Heart right ventricle (tissue), 16 donors: ENCODE results near the gene PTPRE. TPM values are rescaled to one million over a fixed set of nuclear protein-coding genes. Genes with fewer than 3 reads are reported as not detected.

Experiments
- ATAC-seq, 8 donors: fragments of 200-7000 bp; cut with Tn5 transposase; one replicate each; pipeline ENCODE4 v1.9.1; 2020; ENCODE audit warnings: mild to moderate bottlenecking in 8 of 8, moderate library complexity in 8 of 8, moderate number of reproducible peaks in 1 of 8
- DNase-seq, 2 donors: peaks; one replicate each; pipeline ENCODE4 v3.0.0-alpha.2; 2020
- H3K27ac ChIP-seq, 10 donors: fragments of 200-600 bp; sonication (generic) in 2 of 10; one replicate each; pipeline versions ENCODE4 v1.5.0 to v1.8.0; 2020 to 2022; ENCODE audit warnings: mild to moderate bottlenecking in 3 of 10
- H3K27me3 ChIP-seq, 7 donors: fragments of 200-600 bp; one replicate each; pipeline ENCODE4 v1.8.0; 2021 to 2022; ENCODE audit warnings: mild to moderate bottlenecking in 2 of 7
- H3K36me3 ChIP-seq, 9 donors: fragments of 200-600 bp; sonication (generic) in 1 of 9; one replicate each; pipeline versions ENCODE4 v1.5.0 to v1.8.0; 2020 to 2022; ENCODE audit warnings: mild to moderate bottlenecking in 2 of 9
- H3K4me1 ChIP-seq, 9 donors: fragments of 200-600 bp; sonication (generic) in 1 of 9; one replicate each; pipeline versions ENCODE4 v1.5.0 to v1.8.0; 2020 to 2022; ENCODE audit warnings: mild to moderate bottlenecking in 4 of 9
- H3K4me3 ChIP-seq, 10 donors: fragments of 200-600 bp; sonication (generic) in 2 of 10; one replicate each; pipeline versions ENCODE4 v1.5.0 to v1.8.0; 2020 to 2022; ENCODE audit warnings: mild to moderate bottlenecking in 7 of 10, moderate library complexity in 2 of 10
- H3K9me3 ChIP-seq, 11 donors: fragments of 200-600 bp in 10 of 11; sonication (generic) in 2 of 11; one replicate each; pipeline versions ENCODE4 v1.5.0 to v1.8.0; 2013 to 2022; ENCODE audit warnings: mild to moderate bottlenecking in 2 of 11, control low read depth in 1 of 11, moderate library complexity in 1 of 11
- WGBS, 2 donors: extraction: QIAGEN DNeasy Blood & Tissue Kit; methylation state at CpG; one replicate each; pipeline ENCODE4 v1.1.7; 2013; ENCODE audit warnings: inconsistent platforms in 1 of 2; 5-methylcytosine and 5-hydroxymethylcytosine counted together
- intact Hi-C, 10 donors: fragments of 100-400 bp; cut with DNase I; formaldehyde crosslinking; loops; one replicate each; pipeline versions ENCODE4 v1.11.1 to v1.14.2; 2022
- polyA plus RNA-seq, 2 donors: library from polyadenylated mRNA; stranded (reverse); fragments of 200-250 nt; gene quantifications; one replicate each; pipeline ENCODE4 v1.2.3, GENCODE V29; 2013
- total RNA-seq, 10 donors: library from RNA; stranded (reverse); fragmentation: NEBNext Ultra II Directional in 3 of 10; extraction: Animal tissue kit (Norgen Biotek cat#: 25700) in 3 of 10; gene quantifications; one replicate each; pipeline versions ENCODE4 v1.2.1 to v1.2.4, GENCODE V29; 2021 to 2023
- TF ChIP-seq, protein P1 (sequence below), 9 donors: fragments of 200-600 bp; sonication (generic) in 2 of 9; IDR thresholded peaks; one replicate each; pipeline versions ENCODE4 v1.5.0 to v1.8.0; 2021 to 2022; ENCODE audit warnings: antibody characterized with exemption in 9 of 9, mild to moderate bottlenecking in 5 of 9, moderate library complexity in 1 of 9
- donor health status: Arrhythmogenic right ventricular cardiomyopathy.
- donor health status: ischemic (EF 13 %, LVEDD 7.1; RV severe dilation, severe dysfunction).
- donor health status: healthy with polysubstance abuse.
- donor health status: DM: no; HTN: yes; CAD: no.
- donor health status: DM: no; HTN: no; CAD: no.
- donor health status: ischemic (EF 25% LVEDD 6.9; RV normal size, moderate dysfunction).
- donor health status: ischemic (EF 25% LVEDD 5.7; RV mildly dilated, moderate dysfunction).
- donor health status: healthy.
- donor health status: DM: yes; HTN: yes; CAD: no.
- donor health status: Ischemic cardiomyopathy.
- donor health status: ischemic (EF 35%, LVEDD 5.7; RV mildly dilated, moderate dysfunction).
- donor health status: nonischemic (EF 11% LVEDD 7.7; RV severe dilation, severe dysfunction).
- donor health status: DM: yes; HTN: yes; CAD: no.
- donor health status: PGD.
- donor health status: ischemic (EF 29% LVEDD 5.4; RV normal size, mild dysfunction).
- donor health status: nonischemic (EF 23%, LVEDD 6.1; RV moderate dilation, normal function).

Gene PTPRE
- total and polyA plus RNA-seq, 12 donors = 6.1 to 42.8 (median 22.1) TPM

GRCh38 chr10:128128582-128128981 is 221.7 kb downstream of the PTPRE start:
- H3K27me3 ChIP-seq = peaks cover 0 to 30% (median 22%) of the 10 kb centered on the region in 7 donors
- DNase-seq (no peak), ATAC-seq (no peak)
- no peaks in the 10 kb centered on the region for H3K9me3 ChIP-seq
- TF ChIP-seq, protein P1, sequence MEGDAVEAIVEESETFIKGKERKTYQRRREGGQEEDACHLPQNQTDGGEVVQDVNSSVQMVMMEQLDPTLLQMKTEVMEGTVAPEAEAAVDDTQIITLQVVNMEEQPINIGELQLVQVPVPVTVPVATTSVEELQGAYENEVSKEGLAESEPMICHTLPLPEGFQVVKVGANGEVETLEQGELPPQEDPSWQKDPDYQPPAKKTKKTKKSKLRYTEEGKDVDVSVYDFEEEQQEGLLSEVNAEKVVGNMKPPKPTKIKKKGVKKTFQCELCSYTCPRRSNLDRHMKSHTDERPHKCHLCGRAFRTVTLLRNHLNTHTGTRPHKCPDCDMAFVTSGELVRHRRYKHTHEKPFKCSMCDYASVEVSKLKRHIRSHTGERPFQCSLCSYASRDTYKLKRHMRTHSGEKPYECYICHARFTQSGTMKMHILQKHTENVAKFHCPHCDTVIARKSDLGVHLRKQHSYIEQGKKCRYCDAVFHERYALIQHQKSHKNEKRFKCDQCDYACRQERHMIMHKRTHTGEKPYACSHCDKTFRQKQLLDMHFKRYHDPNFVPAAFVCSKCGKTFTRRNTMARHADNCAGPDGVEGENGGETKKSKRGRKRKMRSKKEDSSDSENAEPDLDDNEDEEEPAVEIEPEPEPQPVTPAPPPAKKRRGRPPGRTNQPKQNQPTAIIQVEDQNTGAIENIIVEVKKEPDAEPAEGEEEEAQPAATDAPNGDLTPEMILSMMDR (IDR thresholded peaks at IDR 0.05) = no peak
- no peak overlapping the region for H3K4me3 ChIP-seq
- H3K36me3 ChIP-seq = no peaks in the 10 kb centered on the region
- WGBS, 2 donors = 71 to 92% methylated on average over 8 of the region's 8 CpGs
- intact Hi-C loops = loop anchor here in 1 of 10 donors (1.0 kb wide), 1 partner anchor 17 kb away; no protein-coding TSS in a partner anchor
- no peak overlapping the region for H3K27ac ChIP-seq
- H3K4me1 ChIP-seq = peaks cover 6 to 30% (median 17%) of the 10 kb centered on the region in 9 donors

- ATAC-seq (no peak), DNase-seq (no peak)
- WGBS, 2 donors = 78 to 83% methylated on average over 1 of the region's 1 CpG
- Histone ChIP-seq H3K36me3 (no peaks in the 10 kb centered on the region), H3K4me3 (no peak overlapping the region), H3K4me1 (peaks cover 6 to 19% (median 15%) of the 10 kb centered on the region in 9 donors), H3K27me3 (peaks cover 0 to 21% (median 17%) of the 10 kb centered on the region in 7 donors), H3K27ac (no peak overlapping the region), H3K9me3 (no peaks in the 10 kb centered on the region)
- TF ChIP-seq, protein P1 (IDR thresholded peaks at IDR 0.05) = no peak
- intact Hi-C loops = no loop called here
Observed at GRCh38 chr10:128130051-128130450, 223.1 kb downstream of the PTPRE start.

Other genes with a start within 250 kb of the PTPRE start
- gene FOXI2, start 169.9 kb upstream of the PTPRE start, total RNA-seq = under 1 TPM in 8 of 10 donors, not detected in 2; 0.07 to 0.81 (median 0.31) TPM
- under 1 TPM in 1 of 2 donors, not detected in 1; 0.19 TPM for gene FOXI2, start 169.9 kb upstream of the PTPRE start, polyA plus RNA-seq
- gene CLRN3, start 14.2 kb upstream of the PTPRE start, total RNA-seq = not detected
- gene CLRN3, start 14.2 kb upstream of the PTPRE start, polyA plus RNA-seq = not detected
- gene MKI67, start 219.3 kb downstream of the PTPRE start, total RNA-seq = 10 to 100 TPM in 1 of 10 donors, 1 to 10 TPM in 4, under 1 TPM in 5; 0.28 to 19.1 (median 0.72) TPM
- gene MKI67, start 219.3 kb downstream of the PTPRE start, polyA plus RNA-seq = under 1 TPM; 0.09 to 0.15 TPM